B cell (primary cell): ENCODE measurements around the gene LRRC72. TPM values are rescaled to one million over a fixed set of nuclear protein-coding genes. Genes with fewer than 3 reads are reported as not detected.

Source experiments
- ATAC-seq: fragments of 200-7000 bp; cut with Tn5 transposase; one replicate; pipeline ENCODE4 v1.10.0; 2021; ENCODE audit warnings: low read depth, mild to moderate bottlenecking, moderate number of reproducible peaks, moderate library complexity
- CTCF ChIA-PET: fragments of 350-600 bp; sonication (Branson Sonifier 250); formaldehyde crosslinking; loops from one replicate; lab custom pipeline; 2021; ENCODE audit warnings: antibody characterized with exemption, inconsistent platforms; lab: Charles Lee
- POLR2A ChIA-PET: fragments of 350-600 bp; sonication (Branson Sonifier 250); formaldehyde crosslinking; loops from one replicate; lab custom pipeline; 2021; ENCODE audit warnings: antibody characterized with exemption; lab: Charles Lee
- DNase-seq: peaks from one replicate; pipeline ENCODE4 v3.0.0; 2013
- H2AFZ ChIP-seq: 2 replicates; pipeline ENCODE4 v1.6.1; 2012; ENCODE audit warnings: mild to moderate bottlenecking, low read depth, low read length; ENCODE audit not compliant: insufficient read depth, poor library complexity, severe bottlenecking
- H3K27ac ChIP-seq, 2 donors: 1 replicate in 1 of 2; 2 replicates in 1 of 2; pipeline ENCODE4 v1.5.1; 2012 to 2013; ENCODE audit warnings: low read length in 2 of 2, mild to moderate bottlenecking in 2 of 2, moderate library complexity in 1 of 2
- H3K27me3 ChIP-seq, 4 experiments: fragments of 200-600 bp in 1 of 4; sonication (generic) in 1 of 4; replicated peaks in 1 of 4; 1 replicate in 2 of 4; 2 replicates in 2 of 4; pipeline versions ENCODE4 v1.6.1 to v1.7.0; 2013 to 2016; ENCODE audit warnings: low read length in 3 of 4, mild to moderate bottlenecking in 2 of 4, mixed read lengths in 1 of 4, moderate library complexity in 1 of 4; ENCODE audit not compliant: insufficient read depth in 4 of 4, control insufficient read depth in 3 of 4; ENCODE audit errors: control extremely low read depth in 1 of 4
- H3K36me3 ChIP-seq, 2 experiments: replicated peaks in 1 of 2; 1 replicate in 1 of 2; 2 replicates in 1 of 2; pipeline versions ENCODE4 v1.6.1 to v1.7.1; 2013; ENCODE audit warnings: low read length in 1 of 2; ENCODE audit not compliant: insufficient read depth in 2 of 2, control insufficient read depth in 1 of 2; ENCODE audit errors: control extremely low read depth in 1 of 2, extremely low read depth in 1 of 2
- H3K4me1 ChIP-seq, 2 donors: fragments of 200-600 bp in 1 of 2; sonication (generic) in 1 of 2; 1 replicate in 1 of 2; 2 replicates in 1 of 2; pipeline versions ENCODE4 v1.5.1 to v1.6.1; 2013 to 2017; ENCODE audit warnings: low read length in 2 of 2; ENCODE audit not compliant: control insufficient read depth in 2 of 2, insufficient read depth in 2 of 2
- H3K4me2 ChIP-seq: replicated peaks from 2 replicates; pipeline ENCODE3; 2012; ENCODE audit warnings: mild to moderate bottlenecking, low read depth, low read length; ENCODE audit not compliant: poor library complexity, severe bottlenecking
- H3K4me3 ChIP-seq, 5 experiments: fragments of 200-600 bp in 1 of 5; sonication (generic) in 1 of 5; 1 replicate in 3 of 5; 2 replicates in 2 of 5; pipeline versions ENCODE4 v1.5.1 to v1.7.0; 2011 to 2016; ENCODE audit warnings: low read length in 4 of 5, mild to moderate bottlenecking in 4 of 5, low read depth in 2 of 5, control low read depth in 1 of 5, moderate library complexity in 1 of 5; ENCODE audit not compliant: insufficient read depth in 1 of 5; ENCODE audit errors: control extremely low read depth in 1 of 5, extremely low read depth in 1 of 5
- H3K79me2 ChIP-seq: fragments of 200-600 bp; sonication (generic); one replicate; pipeline ENCODE4 v1.6.0; 2016; ENCODE audit warnings: low read length; ENCODE audit not compliant: control insufficient read depth, insufficient read depth
- H3K9ac ChIP-seq: fragments of 200-600 bp; sonication (generic); 2 replicates; pipeline ENCODE4 v1.6.1; 2017; ENCODE audit warnings: mild to moderate bottlenecking, low read length, moderate library complexity
- H3K9me3 ChIP-seq, 3 donors: one replicate each; pipeline versions ENCODE4 v1.6.1 to v1.7.1; 2013; ENCODE audit warnings: low read length in 2 of 3; ENCODE audit not compliant: control insufficient read depth in 2 of 3, insufficient read depth in 1 of 3; ENCODE audit errors: control extremely low read depth in 1 of 3
- H4K20me1 ChIP-seq: 2 replicates; pipeline ENCODE4 v1.6.0; 2012; ENCODE audit warnings: mild to moderate bottlenecking, low read length; ENCODE audit not compliant: insufficient read depth, control insufficient read depth, poor library complexity, severe bottlenecking
- H3K27ac Mint-ChIP-seq: one replicate; pipeline ENCODE4 v1.8.0; 2021; ENCODE audit warnings: mixed read lengths
- H3K27me3 Mint-ChIP-seq: one replicate; pipeline ENCODE4 v1.8.0; 2021; ENCODE audit warnings: mixed read lengths
- H3K4me1 Mint-ChIP-seq: one replicate; pipeline ENCODE4 v1.8.0; 2021; ENCODE audit warnings: mixed read lengths
- H3K4me3 Mint-ChIP-seq: one replicate; pipeline ENCODE4 v1.8.0; 2021; ENCODE audit warnings: mixed read lengths
- H3K9me3 Mint-ChIP-seq: one replicate; pipeline ENCODE4 v1.8.0; 2022; ENCODE audit warnings: mixed read lengths; ENCODE audit not compliant: insufficient read depth
- CTCF ChIP-seq: fragments of 200-600 bp; IDR thresholded peaks from one replicate; pipeline ENCODE4 v1.8.0; 2022; ENCODE audit warnings: antibody characterized with exemption, mild to moderate bottlenecking
- EZH2 ChIP-seq: IDR thresholded peaks from 2 replicates; pipeline ENCODE4 v1.6.1; 2012; ENCODE audit warnings: borderline replicate concordance, low read depth, mild to moderate bottlenecking, moderate library complexity, low read length; ENCODE audit not compliant: insufficient read depth, poor library complexity, severe bottlenecking
- WGBS: methylation state at CpG from one replicate; pipeline ENCODE4 v1.1.5; 2013; ENCODE audit warnings: missing lambda C conversion rate; ENCODE audit not compliant: insufficient coverage; 5-methylcytosine and 5-hydroxymethylcytosine counted together
- intact Hi-C: fragments of 100-400 bp; cut with micrococcal nuclease; formaldehyde crosslinking; loops from one replicate; pipeline ENCODE4 v1.10.0; 2022
- polyA plus RNA-seq: library from polyadenylated mRNA; depleted of rRNA; stranded (reverse); fragments of >200 nt; gene quantifications from 2 replicates; pipeline ENCODE4 v1.2.3, GENCODE V29; 2012
- total RNA-seq, 2 donors: library from RNA; stranded (reverse); fragments of 120-200 nt in 1 of 2; gene quantifications; 1 replicate in 1 of 2; 2 replicates in 1 of 2; pipeline versions ENCODE4 v1.2.3 to v1.2.4, GENCODE V29; 2013 to 2022

The LRRC72 gene
- total and polyA plus RNA-seq, 2 donors (not counting 1 experiment from before 2014, with no cell fraction given) = not detected

DNA sequence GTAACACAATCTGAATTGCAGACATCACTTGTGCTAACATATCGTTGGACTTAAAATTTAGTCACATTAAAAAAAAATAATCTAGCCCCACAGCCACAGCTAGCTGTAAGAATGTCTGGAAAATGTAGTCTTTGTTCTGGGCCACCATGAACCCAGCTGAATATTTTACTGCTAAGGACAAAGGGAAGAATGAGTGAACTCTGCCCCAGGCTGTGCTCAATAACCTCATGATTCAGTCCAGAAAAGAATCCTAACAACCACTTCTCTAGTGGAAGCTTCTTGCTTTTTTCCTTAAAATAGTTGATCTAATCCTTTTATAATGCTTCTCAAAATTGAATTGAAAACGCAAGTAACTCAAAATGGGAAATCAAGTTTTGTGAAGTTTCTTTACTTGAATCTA, 35.5 kb upstream of the LRRC72 start:
- Histone ChIP-seq H3K9ac (no peak overlapping the region), H4K20me1 (no peaks in the 10 kb centered on the region), H3K79me2 (no peaks in the 10 kb centered on the region), H3K36me3 (no peaks in the 10 kb centered on the region), H3K4me2 (no peak overlapping the region), H2AFZ (no peak overlapping the region), H3K27ac (no peak overlapping the region), H3K4me3 (no peak overlapping the region), H3K27me3 (no peaks in the 10 kb centered on the region), H3K9me3 (no peaks in the 10 kb centered on the region), H3K4me1 (no peaks in the 10 kb centered on the region)
- no peak for DNase-seq
- Mint-ChIP-seq H3K27ac (no peak overlapping the region), H3K4me1 (no peaks in the 10 kb centered on the region), H3K9me3 (no peaks in the 10 kb centered on the region), H3K4me3 (no peak overlapping the region), H3K27me3 (peaks cover 5% of the 10 kb centered on the region)
- CTCF ChIA-PET = no interaction called here
- WGBS = no CpG with 5 or more reads among the region's 2 CpGs
- intact Hi-C loops = no loop called here
- ATAC-seq = no peak
- TF ChIP-seq CTCF (no peak), EZH2 (no peak)
- POLR2A ChIA-PET = no interaction called here

- ChIA-PET CTCF (no interaction called here), POLR2A (no interaction called here)
- no peaks in the 10 kb centered on the region for H3K79me2 ChIP-seq
- H3K4me1 ChIP-seq = no peaks in the 10 kb centered on the region
- H3K36me3 ChIP-seq = no peaks in the 10 kb centered on the region
- peaks cover 11% of the 10 kb centered on the region for H3K27me3 Mint-ChIP-seq
- WGBS = no CpG with 5 or more reads among the region's 3 CpGs
- H4K20me1 ChIP-seq = no peaks in the 10 kb centered on the region
- no peak overlapping the region for H3K27ac ChIP-seq
- H3K27ac Mint-ChIP-seq = no peak overlapping the region
- H3K4me3 Mint-ChIP-seq = no peak overlapping the region
- no peak overlapping the region for H2AFZ ChIP-seq
- no peak overlapping the region for H3K4me2 ChIP-seq
- no peaks in the 10 kb centered on the region for H3K9me3 ChIP-seq
- H3K9me3 Mint-ChIP-seq = no peaks in the 10 kb centered on the region
- no peaks in the 10 kb centered on the region for H3K27me3 ChIP-seq
- no peaks in the 10 kb centered on the region for H3K4me1 Mint-ChIP-seq
- intact Hi-C loops = no loop called here
- TF ChIP-seq CTCF = no peak
- TF ChIP-seq EZH2 = no peak
- no peak for ATAC-seq
- H3K9ac ChIP-seq = no peak overlapping the region
- no peak overlapping the region for H3K4me3 ChIP-seq
- DNase-seq = no peak
Observed at GRCh38 chr7:16492513-16493062, 34.0 kb upstream of the LRRC72 start.
